PC-9 (cell line): ENCODE results near the gene PSME1. TPM values are rescaled to one million over a fixed set of nuclear protein-coding genes. Genes with fewer than 3 reads are reported as not detected.

Experiments used
- BruUV-seq: library from RNA; stranded (reverse); fragments of 400-500 nt; replicated peaks from 2 replicates; lab custom pipeline; 2021; lab: Mats Ljungman, UMichigan
- CTCF ChIA-PET: fragments of 300-600 bp; sonication (Branson Sonifier 250); formaldehyde crosslinking; loops from one replicate; lab custom pipeline; 2022; ENCODE audit warnings: antibody characterized with exemption; lab: Charles Lee
- POLR2A ChIA-PET: fragments of 300-600 bp; sonication (Branson Sonifier 250); formaldehyde crosslinking; loops from one replicate; lab custom pipeline; 2022; ENCODE audit warnings: antibody characterized with exemption; ENCODE audit not compliant: unreplicated experiment; lab: Charles Lee
- DNase-seq, 2 experiments: peaks; one replicate each; pipeline versions ENCODE4 v3.0.0 to v3.0.0-alpha.2; 2015 to 2022; ENCODE audit warnings: mixed read lengths in 1 of 2
- H2AFZ ChIP-seq: fragments of 200-600 bp; sonication (generic); 2 replicates; pipeline ENCODE4 v1.8.1; 2017; ENCODE audit warnings: antibody characterized with exemption
- H3F3A ChIP-seq: fragments of 200-600 bp; sonication (generic); 2 replicates; pipeline ENCODE4 v1.8.1; 2017; ENCODE audit warnings: antibody characterized with exemption, mild to moderate bottlenecking, low read depth; ENCODE audit not compliant: insufficient read depth
- H3K27ac ChIP-seq: fragments of 200-600 bp; sonication (generic); 2 replicates; pipeline ENCODE4 v1.6.1; 2016; ENCODE audit warnings: mixed run types
- H3K27me3 ChIP-seq: fragments of 200-600 bp; sonication (generic); 2 replicates; pipeline ENCODE4 v1.6.1; 2016; ENCODE audit warnings: low read depth, mixed run types; ENCODE audit not compliant: insufficient read depth
- H3K36me3 ChIP-seq: fragments of 200-600 bp; sonication (generic); 2 replicates; pipeline ENCODE4 v1.6.1; 2016; ENCODE audit warnings: low read depth, mixed run types
- H3K4me1 ChIP-seq: fragments of 200-600 bp; sonication (generic); replicated peaks from 2 replicates; pipeline ENCODE4 v1.6.1; 2016; ENCODE audit warnings: mixed run types; ENCODE audit not compliant: insufficient read depth
- H3K4me2 ChIP-seq: fragments of 200-600 bp; sonication (generic); 2 replicates; pipeline ENCODE4 v1.6.1; 2017; ENCODE audit warnings: mixed run types
- H3K4me3 ChIP-seq: fragments of 200-600 bp; sonication (generic); 2 replicates; pipeline ENCODE4 v1.6.1; 2016; ENCODE audit warnings: mixed run types
- H3K79me2 ChIP-seq: fragments of 200-600 bp; sonication (generic); 2 replicates; pipeline ENCODE4 v1.6.1; 2017; ENCODE audit warnings: low read depth, mixed run types
- H3K9me2 ChIP-seq: fragments of 200-600 bp; sonication (generic); 2 replicates; pipeline ENCODE4 v1.8.1; 2017; ENCODE audit warnings: mild to moderate bottlenecking; ENCODE audit not compliant: insufficient read depth
- H3K9me3 ChIP-seq: fragments of 200-600 bp; sonication (generic); 2 replicates; pipeline ENCODE4 v1.8.1; 2016; ENCODE audit warnings: low read depth; ENCODE audit not compliant: insufficient read depth
- H4K20me1 ChIP-seq: fragments of 200-600 bp; sonication (generic); 2 replicates; pipeline ENCODE4 v1.8.1; 2017; ENCODE audit not compliant: insufficient read depth
- CTCF ChIP-seq: fragments of 200-600 bp; sonication (generic); conservative IDR thresholded peaks from 2 replicates; pipeline ENCODE4 v1.6.1; 2017; ENCODE audit warnings: mixed run types, antibody characterized with exemption, mild to moderate bottlenecking, moderate library complexity
- EZH2 ChIP-seq: fragments of 200-600 bp; sonication (generic); IDR thresholded peaks from 2 replicates; pipeline ENCODE4 v1.8.0; 2017; ENCODE audit warnings: antibody characterized with exemption, low read depth
- intact Hi-C: fragments of 100-400 bp; cut with micrococcal nuclease; formaldehyde crosslinking; loops from one replicate; pipeline ENCODE4 v1.10.0; 2022; ENCODE audit not compliant: unreplicated experiment
- total RNA-seq: library from RNA; stranded (reverse); gene quantifications from 2 replicates; pipeline ENCODE4 v1.2.3, GENCODE V29; 2021

PSME1 gene
- total RNA-seq, 1 experiment from 2014 or later: 174 TPM

GRCh38 chr14:24178399-24179178 lies 42.6 kb downstream of the PSME1 start:
- TF ChIP-seq CTCF (no peak), EZH2 (no peak)

DNA sequence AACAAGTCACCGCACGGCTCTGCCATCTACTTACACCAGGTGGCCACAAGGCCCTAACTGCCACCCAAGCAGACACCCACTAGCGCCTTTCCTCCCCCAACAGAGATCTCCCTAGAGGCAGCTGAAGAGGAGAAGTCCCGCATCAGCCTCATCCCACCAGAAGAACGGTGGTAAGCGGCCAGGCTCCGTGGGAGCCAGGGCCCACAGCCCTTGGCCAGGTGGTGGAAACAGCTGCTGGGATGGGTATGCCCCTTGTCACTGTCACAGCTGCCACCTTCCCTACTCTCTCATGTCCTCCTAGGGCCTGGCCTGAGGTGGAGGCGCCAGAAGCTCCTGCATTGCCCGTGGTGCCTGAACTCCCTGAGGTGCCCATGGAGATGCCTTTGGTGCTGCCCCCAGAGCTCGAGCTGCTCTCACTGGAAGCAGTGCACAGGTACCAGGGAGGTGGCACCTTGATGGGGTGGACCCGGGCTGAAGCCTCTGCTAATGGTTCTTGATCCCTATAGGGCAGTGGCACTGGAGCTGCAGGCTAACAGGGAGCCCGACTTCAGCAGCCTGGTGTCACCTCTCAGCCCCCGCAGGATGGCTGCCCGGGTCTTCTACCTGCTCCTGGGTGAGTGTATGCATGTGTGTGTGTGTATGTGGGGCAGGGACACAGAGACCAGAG lies 43.4 kb downstream of the PSME1 start:
- no peaks in the 10 kb centered on the region for H3K36me3 ChIP-seq
- TF ChIP-seq EZH2: no peak
- TF ChIP-seq CTCF: no peak
- H3K27me3 ChIP-seq: no peaks in the 10 kb centered on the region
- no peak overlapping the region for H3K4me2 ChIP-seq
- H4K20me1 ChIP-seq: no peaks in the 10 kb centered on the region; the same call in 1 of the 2 replicates
- H3K4me3 ChIP-seq: no peak overlapping the region
- ChIA-PET CTCF (no interaction called here), POLR2A (no interaction called here)
- no peak for DNase-seq
- H3K4me1 ChIP-seq: no peaks in the 10 kb centered on the region
- no peaks in the 10 kb centered on the region for H3K9me2 ChIP-seq
- H3F3A ChIP-seq: no peaks in the 10 kb centered on the region; the same call in 1 of the 2 replicates
- intact Hi-C loops: no loop called here
- no TSS peak for BruUV-seq
- no peak overlapping the region for H3K27ac ChIP-seq
- no peaks in the 10 kb centered on the region for H3K79me2 ChIP-seq
- no peak overlapping the region for H2AFZ ChIP-seq
- H3K9me3 ChIP-seq: no peaks in the 10 kb centered on the region

More at GRCh38 chr14:24178399-24179178, 42.6 kb downstream of the PSME1 start:
- Histone ChIP-seq H3K27ac (no peak overlapping the region), H3K27me3 (no peaks in the 10 kb centered on the region), H3K9me2 (no peaks in the 10 kb centered on the region), H3K4me3 (no peak overlapping the region), H2AFZ (no peak overlapping the region), H3K4me1 (no peaks in the 10 kb centered on the region), H3F3A (no peaks in the 10 kb centered on the region; the same call in 1 of the 2 replicates), H3K4me2 (no peak overlapping the region), H3K79me2 (no peaks in the 10 kb centered on the region), H3K9me3 (no peaks in the 10 kb centered on the region), H4K20me1 (no peaks in the 10 kb centered on the region; the same call in 1 of the 2 replicates), H3K36me3 (no peaks in the 10 kb centered on the region)
- ChIA-PET CTCF (no interaction called here), POLR2A (no interaction called here)
- no TSS peak for BruUV-seq
- intact Hi-C loops: no loop called here
- DNase-seq: no peak

- DNase-seq: no peak
- Histone ChIP-seq H3K9me3 (no peaks in the 10 kb centered on the region), H3K4me3 (no peak overlapping the region), H3K36me3 (no peaks in the 10 kb centered on the region), H3F3A (no peaks in the 10 kb centered on the region; the same call in 1 of the 2 replicates), H2AFZ (no peak overlapping the region), H3K9me2 (no peaks in the 10 kb centered on the region), H3K4me1 (no peaks in the 10 kb centered on the region), H3K4me2 (no peak overlapping the region), H3K27ac (no peak overlapping the region), H3K27me3 (no peaks in the 10 kb centered on the region), H3K79me2 (no peaks in the 10 kb centered on the region), H4K20me1 (no peaks in the 10 kb centered on the region; the same call in 1 of the 2 replicates)
- ChIA-PET POLR2A (no interaction called here), CTCF (no interaction called here)
- BruUV-seq: no TSS peak
- TF ChIP-seq EZH2: no peak
- TF ChIP-seq CTCF: no peak
- intact Hi-C loops: no loop called here
These were observed 44.2 kb downstream of the PSME1 start for GRCh38 chr14:24179961-24180796.
